GM12878 (cell line): ENCODE results near the gene ANKRD33B. TPM values are rescaled to one million over a fixed set of nuclear protein-coding genes. Genes with fewer than 3 reads are reported as not detected.

Experiments
- ATAC-seq: fragments of 200-7000 bp; cut with Tn5 transposase; 3 replicates; pipeline ENCODE4 v1.9.1; 2020; ENCODE audit warnings: mild to moderate bottlenecking, moderate library complexity
- BruUV-seq: library from RNA; stranded (reverse); fragments of 400-500 nt; replicated peaks from 2 replicates; lab custom pipeline; 2021; lab: Mats Ljungman, UMichigan
- CTCF ChIA-PET: fragments of 300-600 bp; sonication (Branson Sonifier 250); formaldehyde crosslinking; extraction: SDS; loops from one replicate; lab custom pipeline; 2021; ENCODE audit warnings: inconsistent platforms; lab: Yijun Ruan, JAX
- POLR2A ChIA-PET: fragments of 350-600 bp; formaldehyde crosslinking; extraction: SDS; loops from one replicate; lab custom pipeline; 2021; ENCODE audit warnings: inconsistent platforms; lab: Charles Lee
- RAD21 ChIA-PET: fragments of 300-600 bp; sonication (Branson Sonifier 250); formaldehyde crosslinking; loops from one replicate; lab custom pipeline; 2023; ENCODE audit warnings: antibody characterized with exemption; ENCODE audit not compliant: unreplicated experiment; lab: Charles Lee
- SMC1A ChIA-PET: fragments of 300-600 bp; sonication (Branson Sonifier 250); formaldehyde crosslinking; loops from one replicate; lab custom pipeline; 2023; ENCODE audit not compliant: unreplicated experiment, uncharacterized antibody; lab: Charles Lee
- DNase-seq: peaks from one replicate; pipeline ENCODE4 v3.0.0-alpha.2; 2011; ENCODE audit warnings: low read depth, low spot score
- FAIRE-seq: peaks from 3 replicates; lab custom pipeline; 2011; peaks lifted over from hg19 to GRCh38; lab: Jason Lieb, UNC
- H2AFZ ChIP-seq: 2 replicates; pipeline ENCODE4 v1.6.0; 2011; ENCODE audit warnings: low read depth, low read length, control low read depth; ENCODE audit not compliant: control insufficient read depth
- H3K27ac ChIP-seq: 2 replicates; pipeline ENCODE4 v1.5.1; 2011; ENCODE audit warnings: control low read depth; ENCODE audit not compliant: control insufficient read depth, insufficient read depth
- H3K27me3 ChIP-seq, 2 experiments: replicated peaks in 1 of 2; 2 replicates each; pipeline versions ENCODE4 v1.6.0 to v1.6.1; 2011; ENCODE audit warnings: low read length in 1 of 2; ENCODE audit not compliant: control insufficient read depth in 2 of 2, insufficient read depth in 2 of 2
- H3K36me3 ChIP-seq, 2 experiments: 2 replicates each; pipeline ENCODE4 v1.5.1; 2011; ENCODE audit warnings: low read length in 1 of 2; ENCODE audit not compliant: control insufficient read depth in 2 of 2, insufficient read depth in 2 of 2
- H3K4me1 ChIP-seq: 2 replicates; pipeline ENCODE4 v1.6.1; 2011; ENCODE audit warnings: mild to moderate bottlenecking, low read length, moderate library complexity, mixed read lengths; ENCODE audit not compliant: control insufficient read depth, insufficient read depth
- H3K4me2 ChIP-seq: 2 replicates; pipeline ENCODE4 v1.6.0; 2011; ENCODE audit warnings: control low read depth; ENCODE audit not compliant: control insufficient read depth, insufficient read depth
- H3K4me3 ChIP-seq: fragments of 200-600 bp; sonication (generic); 2 replicates; pipeline ENCODE4 v1.5.1; 2016
- H3K79me2 ChIP-seq: 2 replicates; pipeline ENCODE4 v1.6.0; 2011; ENCODE audit warnings: low read length; ENCODE audit not compliant: control insufficient read depth, insufficient read depth
- H3K9ac ChIP-seq: 2 replicates; pipeline ENCODE4 v1.8.0; 2011; ENCODE audit warnings: low read length, control low read depth, mixed read lengths; ENCODE audit not compliant: control insufficient read depth, insufficient read depth
- H3K9me3 ChIP-seq: replicated peaks from 3 replicates; pipeline ENCODE4 v1.5.1; 2011; ENCODE audit warnings: mild to moderate bottlenecking, low read length; ENCODE audit not compliant: control insufficient read depth, insufficient read depth
- H4K20me1 ChIP-seq: 2 replicates; pipeline ENCODE4 v1.6.0; 2011; ENCODE audit not compliant: control insufficient read depth, insufficient read depth
- BCL11A ChIP-seq: IDR thresholded peaks from 2 replicates; pipeline ENCODE4 v1.6.1; 2011; ENCODE audit warnings: low read depth, low read length
- BCL3 ChIP-seq: IDR thresholded peaks from 2 replicates; pipeline ENCODE4 v1.6.1; 2011; ENCODE audit warnings: borderline replicate concordance, low read depth, mild to moderate bottlenecking, moderate library complexity, low read length; ENCODE audit not compliant: insufficient read depth, poor library complexity, severe bottlenecking
- HCFC1 ChIP-seq: fragments of 150-350 bp; IDR thresholded peaks from 2 replicates; pipeline ENCODE4 v1.6.1; 2014; ENCODE audit warnings: low read length
- MYB ChIP-seq: fragments of 150-350 bp; IDR thresholded peaks from 2 replicates; pipeline ENCODE4 v1.6.1; 2014; ENCODE audit warnings: mild to moderate bottlenecking, low read depth, low read length, borderline replicate concordance
- NR2C2 ChIP-seq: IDR thresholded peaks from 2 replicates; pipeline ENCODE4 v1.6.1; 2011; ENCODE audit warnings: borderline replicate concordance, low read depth; ENCODE audit not compliant: control insufficient read depth, insufficient read length
- POLR2AphosphoS2 ChIP-seq: IDR thresholded peaks from 2 replicates; pipeline ENCODE4 v1.6.1; 2011; ENCODE audit warnings: low read depth, mild to moderate bottlenecking, low read length, improper control_type of control experiment, moderate library complexity
- RBBP5 ChIP-seq: fragments of 200-600 bp; sonication (generic); conservative IDR thresholded peaks from 2 replicates; pipeline ENCODE4 v1.6.1; 2016
- SMAD5 ChIP-seq: IDR thresholded peaks from 2 replicates; pipeline ENCODE4 v1.6.1; 2016; ENCODE audit warnings: antibody characterized with exemption, low read depth
- SP1 ChIP-seq: IDR thresholded peaks from one replicate; pipeline ENCODE4 v1.6.1; 2011; ENCODE audit warnings: low read depth, low read length
- WGBS: methylation state at CpG from one replicate; pipeline ENCODE4 v1.1.6; 2016; ENCODE audit warnings: low lambda C conversion rate; ENCODE audit not compliant: insufficient replicate concordance, insufficient coverage; ENCODE audit errors: missing lambda C conversion rate; 5-methylcytosine and 5-hydroxymethylcytosine counted together
- in situ Hi-C: fragments of 300-500 bp; cut with MboI; formaldehyde crosslinking; loops from 9 replicates; pipeline ENCODE4 v1.14.3; 2018; ENCODE audit warnings: mixed read lengths
- intact Hi-C: fragments of 100-400 bp; cut with micrococcal nuclease; formaldehyde crosslinking; loops from one replicate; pipeline ENCODE4 v1.14.2; 2022; ENCODE audit not compliant: unreplicated experiment
- polyA plus RNA-seq, 11 experiments: library from polyadenylated mRNA; depleted of rRNA in 4 of 11; unstranded in 6 of 11; stranded (reverse) in 5 of 11; fragments of >200 nt; fragmentation: Nextera tagmentation in 4 of 11; fragmentation: Illumina TruSeq in 1 of 11; extraction: Ambion mirVana in 4 of 11; extraction: Trizol in 1 of 11; gene quantifications; 1 replicate in 1 of 11; 2 replicates in 10 of 11; pipeline versions ENCODE4 v1.2.1 to v1.2.3, GENCODE V29; 2011 to 2016; ENCODE audit warnings: inconsistent platforms in 2 of 11, missing spikeins in 2 of 11, low read depth in 1 of 11
- total RNA-seq, 4 experiments: library from RNA; depleted of rRNA in 3 of 4; stranded (reverse); fragments of >200 nt in 3 of 4; fragmentation: Illumina TruSeq in 1 of 4; extraction: Trizol in 1 of 4; gene quantifications; 2 replicates each; pipeline versions ENCODE4 v1.2.1 to v1.2.3, GENCODE V29; 2013 to 2021

Gene ANKRD33B
- total and polyA plus RNA-seq, 10 of the 15 experiments (the other 5 are each of a cell fraction or from before 2014, with no cell fraction given): 4.9 to 61.6 (median 15.6) TPM

- BruUV-seq: no TSS peak
- POLR2A ChIA-PET: interaction anchor here (0.6 to 1.2 kb wide), 5 partner anchors 9 to 206 kb away, joined by 3 to 9 read pairs (median 4); no protein-coding TSS in a partner anchor
- CTCF ChIA-PET: interaction anchor here (0.9 to 1.2 kb wide), 3 partner anchors 8 to 41 kb away, joined by 3 to 4 read pairs (median 3); no protein-coding TSS in a partner anchor
- Histone ChIP-seq H3K4me3 (peak overlapping the region; percentile 41; the same call in 1 of the 2 replicates), H3K4me2 (peak overlapping the region; percentile 7; the same call in 1 of the 2 replicates), H4K20me1 (peaks cover 3% of the 10 kb centered on the region; the same call in 1 of the 2 replicates), H2AFZ (no peak overlapping the region), H3K36me3 (peaks cover 10 to 11% of the 10 kb centered on the region in 2 experiments; a peak in 3 of 4 replicates), H3K9me3 (no peaks in the 10 kb centered on the region; the same call in 2 of the 3 replicates), H3K4me1 (peaks cover 81% of the 10 kb centered on the region), H3K9ac (no peak overlapping the region), H3K27me3 (no peaks in the 10 kb centered on the region), H3K79me2 (peaks cover 96% of the 10 kb centered on the region), H3K27ac (no peak overlapping the region)
- RAD21 ChIA-PET: interaction anchor here (0.8 to 1.7 kb wide), 4 partner anchors 9 to 41 kb away, joined by 3 to 7 read pairs (median 4); no protein-coding TSS in a partner anchor
- TF ChIP-seq HCFC1: no peak
- no peak for TF ChIP-seq MYB
- TF ChIP-seq SMAD5: no peak
- no peak for TF ChIP-seq BCL3
- no peak for TF ChIP-seq BCL11A
- TF ChIP-seq SP1: no peak
- no peak for TF ChIP-seq NR2C2
- no peak for TF ChIP-seq POLR2AphosphoS2
- TF ChIP-seq RBBP5: no peak
- SMC1A ChIA-PET: interaction anchor here (1.1 to 1.5 kb wide), 4 partner anchors 9 to 43 kb away, joined by 3 to 7 read pairs (median 4); no protein-coding TSS in a partner anchor
- in situ Hi-C loops: no loop called here
- intact Hi-C loops: no loop called here
- ATAC-seq: no peak
- WGBS: 100% methylated on average over 1 of the region's 1 CpG
- FAIRE-seq: no peak
- DNase-seq: no peak
These were observed 22.7 kb downstream of the ANKRD33B start for GRCh38 chr5:10586555-10586954.
